Measurements from ENCODE around the gene ERLIN1.

ERLIN1 gene

GRCh38 chr10:100172349-100172748 is 13.5 kb downstream of the ERLIN1 start:
- no peak for DNase-seq (ENCODE audit: low spot score)

GRCh38 chr10:100168313-100168643 is 17.6 kb downstream of the ERLIN1 start:
- DNase-seq (ENCODE audit: low spot score): no peak

GRCh38 chr10:100167553-100168312 is 18.1 kb downstream of the ERLIN1 start:
- peak; percentile 17 for DNase-seq (ENCODE audit: low spot score)

GRCh38 chr10:100163704-100164621 is 21.9 kb downstream of the ERLIN1 start:
- no peak for DNase-seq (ENCODE audit: low spot score)

- no peak for DNase-seq (ENCODE audit: low spot score)
Measured at GRCh38 chr10:100162696-100163095, 23.1 kb downstream of the ERLIN1 start.

- no peak for DNase-seq (ENCODE audit: low spot score)
Measured at GRCh38 chr10:100158044-100158805, 27.6 kb downstream of the ERLIN1 start.

- DNase-seq (ENCODE audit: low spot score): no peak
Measured at GRCh38 chr10:100157156-100157555, 28.7 kb downstream of the ERLIN1 start.

GRCh38 chr10:100155936-100156335 is 29.9 kb downstream of the ERLIN1 start:
- no peak for DNase-seq (ENCODE audit: low spot score)

- no peak for DNase-seq (ENCODE audit: low spot score)
Measured at GRCh38 chr10:100154666-100155065, 31.2 kb downstream of the ERLIN1 start.

GRCh38 chr10:100153239-100153825 is 32.5 kb downstream of the ERLIN1 start:
- DNase-seq (ENCODE audit: low spot score): no peak

- no peak for DNase-seq (ENCODE audit: low spot score)
Measured at GRCh38 chr10:100151723-100152300, 34.0 kb downstream of the ERLIN1 start.

GRCh38 chr10:100148353-100149211 is 37.2 kb downstream of the ERLIN1 start:
- no peak for DNase-seq (ENCODE audit: low spot score)

- DNase-seq (ENCODE audit: low spot score): no peak
Measured at GRCh38 chr10:100146875-100147650, 38.8 kb downstream of the ERLIN1 start.

GRCh38 chr10:100146398-100146797 is 39.4 kb downstream of the ERLIN1 start:
- DNase-seq (ENCODE audit: low spot score): no peak

- DNase-seq (ENCODE audit: low spot score): no peak
Measured at GRCh38 chr10:100143756-100144155, 42.1 kb downstream of the ERLIN1 start.

- no peak for DNase-seq (ENCODE audit: low spot score)
Measured at GRCh38 chr10:100141446-100142087, 44.3 kb downstream of the ERLIN1 start.

- DNase-seq (ENCODE audit: low spot score): no peak
Measured at GRCh38 chr10:100140070-100140469, 45.8 kb downstream of the ERLIN1 start.

- no peak for DNase-seq (ENCODE audit: low spot score)
Measured at GRCh38 chr10:100138921-100139496, 46.8 kb downstream of the ERLIN1 start.

- DNase-seq (ENCODE audit: low spot score): no peak
Measured at GRCh38 chr10:100135486-100135885, 50.3 kb downstream of the ERLIN1 start.
